DND-41 (cell line): ENCODE measurements around the gene ZFP91.

Experiments
- ATAC-seq: fragments of 200-7000 bp; cut with Tn5 transposase; 3 replicates; pipeline ENCODE4 v1.9.1; 2021; ENCODE audit warnings: low read depth; ENCODE audit not compliant: insufficient read depth
- DNase-seq: peaks from one replicate; pipeline ENCODE4 v3.0.0-alpha.2; 2020
- H2AFZ ChIP-seq: 2 replicates; pipeline ENCODE4 v1.6.0; 2012; ENCODE audit warnings: low read depth, low read length
- H3K27ac ChIP-seq: 2 replicates; pipeline ENCODE4 v1.5.1; 2012; ENCODE audit warnings: low read length, inconsistent platforms
- H3K27me3 ChIP-seq: fragments of 200-600 bp; sonication (generic); 2 replicates; pipeline ENCODE4 v1.6.0; 2012; ENCODE audit warnings: low read length, mild to moderate bottlenecking, inconsistent platforms; ENCODE audit not compliant: insufficient read depth, poor library complexity
- H3K36me3 ChIP-seq: 2 replicates; pipeline ENCODE4 v1.5.1; 2012; ENCODE audit warnings: low read length, inconsistent platforms; ENCODE audit not compliant: insufficient read depth
- H3K4me1 ChIP-seq: 2 replicates; pipeline ENCODE4 v1.5.1; 2012; ENCODE audit warnings: mild to moderate bottlenecking, low read length; ENCODE audit not compliant: insufficient read depth
- H3K4me2 ChIP-seq: 2 replicates; pipeline ENCODE4 v1.6.0; 2012; ENCODE audit warnings: mild to moderate bottlenecking, moderate library complexity, low read length, inconsistent platforms; ENCODE audit not compliant: insufficient read depth
- H3K4me3 ChIP-seq, 2 experiments: fragments of 200-600 bp in 1 of 2; shearing (Covaris generic) in 1 of 2; 2 replicates each; pipeline ENCODE4 v1.5.1; 2012 to 2016; ENCODE audit warnings: inconsistent platforms in 2 of 2, low read length in 2 of 2, mild to moderate bottlenecking in 2 of 2, low read depth in 1 of 2, moderate library complexity in 1 of 2
- H3K79me2 ChIP-seq: 2 replicates; pipeline ENCODE4 v1.6.0; 2012; ENCODE audit warnings: low read length, inconsistent platforms; ENCODE audit not compliant: insufficient read depth
- H3K9ac ChIP-seq: 2 replicates; pipeline ENCODE4 v1.6.0; 2012; ENCODE audit warnings: low read depth, mild to moderate bottlenecking, inconsistent platforms, low read length, moderate library complexity
- H3K9me3 ChIP-seq: 2 replicates; pipeline ENCODE4 v1.5.1; 2012; ENCODE audit warnings: low read length, moderate library complexity, mild to moderate bottlenecking, inconsistent platforms; ENCODE audit not compliant: insufficient read depth, severe bottlenecking
- H4K20me1 ChIP-seq: 2 replicates; pipeline ENCODE4 v1.6.0; 2012; ENCODE audit warnings: low read length; ENCODE audit not compliant: insufficient read depth
- EZH2 ChIP-seq: IDR thresholded peaks from 3 replicates; pipeline ENCODE4 v1.6.1; 2012; ENCODE audit warnings: borderline replicate concordance, low read depth, mild to moderate bottlenecking, moderate library complexity, low read length, inconsistent platforms; ENCODE audit not compliant: severe bottlenecking
- TF ChIP-seq, protein P1 (sequence below): IDR thresholded peaks from 2 replicates; pipeline ENCODE4 v1.5.1; 2012; ENCODE audit warnings: borderline replicate concordance, low read length, moderate library complexity, mild to moderate bottlenecking; ENCODE audit not compliant: poor library complexity, severe bottlenecking; ENCODE audit errors: extremely low read depth

ZFP91 gene

GRCh38 chr11:58626934-58627483, 48.1 kb downstream of the ZFP91 start:
- H3K4me3 ChIP-seq, result no peak overlapping the region
- ATAC-seq, result no peak
- H3K9me3 ChIP-seq, result no peaks in the 10 kb centered on the region
- peaks cover 53% of the 10 kb centered on the region for H3K36me3 ChIP-seq
- TF ChIP-seq EZH2, result no peak
- TF ChIP-seq, protein P1, sequence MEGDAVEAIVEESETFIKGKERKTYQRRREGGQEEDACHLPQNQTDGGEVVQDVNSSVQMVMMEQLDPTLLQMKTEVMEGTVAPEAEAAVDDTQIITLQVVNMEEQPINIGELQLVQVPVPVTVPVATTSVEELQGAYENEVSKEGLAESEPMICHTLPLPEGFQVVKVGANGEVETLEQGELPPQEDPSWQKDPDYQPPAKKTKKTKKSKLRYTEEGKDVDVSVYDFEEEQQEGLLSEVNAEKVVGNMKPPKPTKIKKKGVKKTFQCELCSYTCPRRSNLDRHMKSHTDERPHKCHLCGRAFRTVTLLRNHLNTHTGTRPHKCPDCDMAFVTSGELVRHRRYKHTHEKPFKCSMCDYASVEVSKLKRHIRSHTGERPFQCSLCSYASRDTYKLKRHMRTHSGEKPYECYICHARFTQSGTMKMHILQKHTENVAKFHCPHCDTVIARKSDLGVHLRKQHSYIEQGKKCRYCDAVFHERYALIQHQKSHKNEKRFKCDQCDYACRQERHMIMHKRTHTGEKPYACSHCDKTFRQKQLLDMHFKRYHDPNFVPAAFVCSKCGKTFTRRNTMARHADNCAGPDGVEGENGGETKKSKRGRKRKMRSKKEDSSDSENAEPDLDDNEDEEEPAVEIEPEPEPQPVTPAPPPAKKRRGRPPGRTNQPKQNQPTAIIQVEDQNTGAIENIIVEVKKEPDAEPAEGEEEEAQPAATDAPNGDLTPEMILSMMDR, result no peak
- no peak overlapping the region for H3K27ac ChIP-seq
- no peak overlapping the region for H2AFZ ChIP-seq
- H4K20me1 ChIP-seq, result no peaks in the 10 kb centered on the region
- no peak overlapping the region for H3K9ac ChIP-seq
- H3K4me2 ChIP-seq, result no peak overlapping the region
- H3K79me2 ChIP-seq, result no peaks in the 10 kb centered on the region
- no peaks in the 10 kb centered on the region for H3K27me3 ChIP-seq
- DNase-seq, result no peak
- H3K4me1 ChIP-seq, result no peaks in the 10 kb centered on the region

- DNase-seq (no peak), ATAC-seq (no peak)
- no peaks in the 10 kb centered on the region for H4K20me1 ChIP-seq
- H3K9ac ChIP-seq, result no peak overlapping the region
- H3K4me3 ChIP-seq, result no peak overlapping the region
- TF ChIP-seq EZH2, result no peak
- TF ChIP-seq, protein P1, result no peak
- no peak overlapping the region for H3K4me2 ChIP-seq
- no peaks in the 10 kb centered on the region for H3K4me1 ChIP-seq
- no peaks in the 10 kb centered on the region for H3K27me3 ChIP-seq
- H2AFZ ChIP-seq, result no peak overlapping the region
- no peaks in the 10 kb centered on the region for H3K79me2 ChIP-seq
- H3K36me3 ChIP-seq, result peaks cover 39% of the 10 kb centered on the region
- no peak overlapping the region for H3K27ac ChIP-seq
- no peaks in the 10 kb centered on the region for H3K9me3 ChIP-seq
Observed at GRCh38 chr11:58628446-58628845, 49.6 kb downstream of the ZFP91 start.

GRCh38 chr11:58629857-58630256, 51.0 kb downstream of the ZFP91 start:
- H3K36me3 ChIP-seq, result peaks cover 26% of the 10 kb centered on the region
- H3K79me2 ChIP-seq, result no peaks in the 10 kb centered on the region
- no peak overlapping the region for H3K9ac ChIP-seq
- no peaks in the 10 kb centered on the region for H4K20me1 ChIP-seq
- H3K9me3 ChIP-seq, result no peaks in the 10 kb centered on the region
- H3K4me1 ChIP-seq, result no peaks in the 10 kb centered on the region
- no peaks in the 10 kb centered on the region for H3K27me3 ChIP-seq
- H3K4me3 ChIP-seq, result no peak overlapping the region
- H3K27ac ChIP-seq, result no peak overlapping the region
- no peak overlapping the region for H2AFZ ChIP-seq
- ATAC-seq (peak; percentile 68), DNase-seq (peak; percentile 19)
- no peak for TF ChIP-seq EZH2
- TF ChIP-seq, protein P1, result peak; percentile 72
- no peak overlapping the region for H3K4me2 ChIP-seq

GRCh38 chr11:58631378-58631777, 52.5 kb downstream of the ZFP91 start:
- Histone ChIP-seq H3K36me3 (peaks cover 12% of the 10 kb centered on the region; the same call in 1 of the 2 replicates), H3K27ac (no peak overlapping the region), H4K20me1 (no peaks in the 10 kb centered on the region), H3K79me2 (no peaks in the 10 kb centered on the region), H3K9ac (no peak overlapping the region), H2AFZ (no peak overlapping the region), H3K4me1 (no peaks in the 10 kb centered on the region), H3K9me3 (no peaks in the 10 kb centered on the region), H3K4me3 (no peak overlapping the region), H3K4me2 (no peak overlapping the region), H3K27me3 (no peaks in the 10 kb centered on the region)
- ATAC-seq (no peak), DNase-seq (no peak)
- TF ChIP-seq, protein P1, result no peak
- TF ChIP-seq EZH2, result no peak
